Middle frontal gyrus (tissue), 1 donor: ENCODE data around the gene INSM1.
"Not testable (repeated sequence)": the region's sequence is repeated elsewhere in the genome, so short reads cannot be mapped to it uniquely, and the experiment has no call there.

ENCODE experiments used
- DNase-seq: peaks from one replicate; pipeline ENCODE4 v3.0.0-alpha.2; 2015; ENCODE audit warnings: low spot score; ENCODE audit errors: extremely low spot score

The INSM1 gene, protein sequence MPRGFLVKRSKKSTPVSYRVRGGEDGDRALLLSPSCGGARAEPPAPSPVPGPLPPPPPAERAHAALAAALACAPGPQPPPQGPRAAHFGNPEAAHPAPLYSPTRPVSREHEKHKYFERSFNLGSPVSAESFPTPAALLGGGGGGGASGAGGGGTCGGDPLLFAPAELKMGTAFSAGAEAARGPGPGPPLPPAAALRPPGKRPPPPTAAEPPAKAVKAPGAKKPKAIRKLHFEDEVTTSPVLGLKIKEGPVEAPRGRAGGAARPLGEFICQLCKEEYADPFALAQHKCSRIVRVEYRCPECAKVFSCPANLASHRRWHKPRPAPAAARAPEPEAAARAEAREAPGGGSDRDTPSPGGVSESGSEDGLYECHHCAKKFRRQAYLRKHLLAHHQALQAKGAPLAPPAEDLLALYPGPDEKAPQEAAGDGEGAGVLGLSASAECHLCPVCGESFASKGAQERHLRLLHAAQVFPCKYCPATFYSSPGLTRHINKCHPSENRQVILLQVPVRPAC

DNA sequence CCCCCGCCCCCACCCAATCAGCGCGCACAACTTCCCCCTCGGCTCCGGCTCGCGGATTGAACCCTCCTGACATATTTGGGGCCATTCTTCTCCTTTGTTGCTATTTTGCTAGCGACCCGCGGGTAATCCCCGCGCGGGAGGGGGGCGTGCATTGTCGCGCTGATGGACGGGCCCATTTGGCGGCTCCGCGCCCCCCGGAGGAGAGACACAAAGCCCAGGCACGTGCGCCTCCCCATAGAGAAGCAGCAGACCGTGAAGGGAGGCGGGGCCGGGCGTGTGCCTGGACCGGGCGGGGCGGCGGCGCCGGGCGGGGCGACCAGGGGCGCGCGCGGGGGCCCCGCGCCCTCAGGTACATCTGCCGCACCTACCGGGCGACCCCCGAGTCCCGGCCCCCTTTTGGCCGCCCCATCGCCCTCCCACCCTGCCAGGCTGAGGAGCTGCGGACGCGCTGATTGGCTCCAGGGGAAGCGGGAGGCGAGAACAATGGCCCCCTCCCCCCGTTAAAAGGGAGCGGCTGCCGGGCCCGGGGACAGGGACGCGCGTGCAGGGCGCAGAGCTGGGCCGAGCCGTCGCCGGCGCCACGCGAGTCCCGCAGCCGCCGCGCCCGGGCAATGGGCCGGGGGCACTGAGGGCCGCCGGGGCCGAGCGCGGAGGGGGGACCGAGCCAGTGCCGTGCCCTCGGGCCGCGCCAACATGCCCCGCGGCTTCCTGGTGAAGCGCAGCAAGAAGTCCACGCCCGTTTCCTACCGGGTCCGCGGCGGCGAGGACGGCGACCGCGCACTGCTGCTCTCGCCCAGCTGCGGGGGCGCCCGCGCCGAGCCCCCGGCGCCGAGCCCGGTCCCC is at the start of gene INSM1:
Gene INSM1 (plus strand): TSS at position 530 of the 843 bp plus-strand sequence. CDS start 164 bp downstream, at position 694.
- DNase-seq = no peak

DNA sequence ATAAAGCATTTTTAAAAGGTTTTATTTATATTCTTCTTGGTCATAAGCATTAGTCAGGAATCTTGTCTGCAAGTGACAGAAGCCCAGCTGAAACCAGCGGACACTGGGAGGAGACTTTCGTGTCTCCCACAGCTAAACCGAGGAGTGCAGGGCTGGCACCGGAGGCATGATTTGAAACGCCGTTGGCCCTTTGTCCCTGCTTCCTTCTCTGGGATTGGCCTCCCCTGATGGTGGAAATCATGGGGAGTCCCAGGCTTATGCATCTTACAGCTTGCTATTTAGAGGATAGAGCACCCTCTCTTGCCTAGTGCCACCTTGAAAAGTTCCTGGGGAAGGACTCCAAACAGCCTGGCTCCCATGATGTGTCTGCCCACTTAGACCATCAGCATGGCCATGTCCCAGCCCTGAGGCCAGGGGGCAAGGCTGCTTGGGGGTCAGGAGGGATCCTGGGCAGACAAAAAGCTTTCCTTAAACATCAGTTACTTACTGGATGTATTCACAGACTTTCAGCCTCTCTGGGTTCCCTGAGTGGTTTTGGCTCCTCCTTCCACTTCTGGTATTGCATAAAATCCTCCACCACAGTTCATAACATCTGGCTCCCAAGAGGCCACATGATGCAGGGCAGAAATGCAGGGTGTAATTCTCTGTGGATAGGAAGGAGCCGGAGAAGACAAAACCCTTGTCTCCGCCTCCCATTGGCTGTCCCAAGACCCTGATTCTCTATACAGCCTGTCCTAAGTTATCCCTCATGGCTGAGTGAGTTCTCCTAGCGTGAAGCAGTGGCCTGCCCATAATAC is 49.3 kb upstream of the INSM1 start:
- DNase-seq = no peak

DNA sequence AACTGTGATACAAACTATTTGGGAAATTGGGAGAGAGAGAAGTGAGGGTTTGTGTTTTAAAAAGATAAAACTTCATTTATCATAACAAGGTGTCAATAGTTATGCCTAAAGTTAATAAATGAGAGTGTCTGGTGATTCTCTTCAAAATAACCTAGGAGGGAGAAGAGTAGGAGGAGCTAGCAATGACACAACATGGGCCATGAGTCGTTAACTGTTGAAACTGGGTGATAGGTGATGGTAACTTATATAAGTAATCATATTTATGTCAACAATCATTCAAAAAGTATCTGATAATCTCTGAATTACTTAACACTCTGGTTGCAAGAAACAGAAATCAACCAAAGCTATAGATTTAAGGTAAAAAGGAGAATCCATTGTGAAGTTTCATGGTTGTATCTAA is 46.8 kb upstream of the INSM1 start:
- no peak for DNase-seq

DNA sequence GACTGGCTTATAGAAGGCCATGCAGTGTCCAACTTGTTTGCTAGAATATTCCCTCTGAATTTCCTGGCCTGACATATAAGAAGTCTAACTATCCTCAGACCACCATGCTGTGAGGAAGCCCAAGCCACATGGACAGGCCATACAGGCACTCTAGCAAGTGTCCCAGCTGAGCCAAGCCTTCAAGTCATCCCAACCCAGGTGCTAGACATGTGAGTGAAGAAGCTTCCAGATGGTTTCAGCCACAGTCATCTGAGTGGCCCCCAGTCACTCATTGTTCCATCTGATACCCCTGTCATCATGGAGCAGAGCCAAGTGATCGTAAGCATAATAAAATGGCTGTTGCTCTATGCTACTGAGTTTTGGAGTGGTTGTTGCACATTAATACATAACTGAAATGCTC is 46.0 kb upstream of the INSM1 start:
- DNase-seq = no peak

DNA sequence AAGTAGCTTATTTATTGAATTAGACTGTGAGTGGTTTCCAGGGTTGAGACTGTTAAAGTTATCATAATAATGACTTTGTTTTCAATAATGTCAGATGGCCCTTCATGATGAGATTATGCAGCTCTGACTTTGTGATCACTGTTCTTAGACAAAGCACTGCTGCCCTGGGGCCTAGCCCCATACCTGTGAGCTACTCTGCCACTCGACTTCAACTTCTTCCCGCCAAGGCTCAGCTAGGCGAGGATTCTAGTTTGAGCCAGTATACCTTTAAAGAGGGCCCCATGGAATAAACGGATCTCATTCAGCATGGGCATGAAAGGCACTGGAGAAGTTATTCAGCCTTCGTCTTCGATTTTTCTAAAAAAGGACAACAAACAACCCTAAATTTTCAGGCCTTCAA is 45.0 kb upstream of the INSM1 start:
- DNase-seq = no peak

DNA sequence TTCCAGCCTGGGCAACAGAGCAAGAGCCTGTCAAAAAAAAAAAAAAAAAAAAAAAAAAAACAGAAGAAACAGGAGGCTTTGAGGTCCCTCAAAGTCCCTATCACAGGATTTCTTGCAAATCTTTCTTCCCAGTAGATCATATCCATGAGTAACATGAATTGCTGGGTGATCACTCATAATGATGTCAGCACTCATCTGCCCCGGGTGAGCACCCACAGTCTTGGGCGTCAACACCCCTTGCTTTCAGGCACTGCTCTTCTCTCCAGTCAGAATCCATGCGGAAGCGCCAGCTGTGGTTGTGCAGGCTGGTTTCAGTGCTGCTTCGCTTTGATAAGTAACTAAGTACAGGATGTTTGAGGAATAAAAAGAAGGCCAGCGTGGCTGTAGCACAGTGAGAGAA is 40.2 kb upstream of the INSM1 start:
- DNase-seq = no peak

DNA sequence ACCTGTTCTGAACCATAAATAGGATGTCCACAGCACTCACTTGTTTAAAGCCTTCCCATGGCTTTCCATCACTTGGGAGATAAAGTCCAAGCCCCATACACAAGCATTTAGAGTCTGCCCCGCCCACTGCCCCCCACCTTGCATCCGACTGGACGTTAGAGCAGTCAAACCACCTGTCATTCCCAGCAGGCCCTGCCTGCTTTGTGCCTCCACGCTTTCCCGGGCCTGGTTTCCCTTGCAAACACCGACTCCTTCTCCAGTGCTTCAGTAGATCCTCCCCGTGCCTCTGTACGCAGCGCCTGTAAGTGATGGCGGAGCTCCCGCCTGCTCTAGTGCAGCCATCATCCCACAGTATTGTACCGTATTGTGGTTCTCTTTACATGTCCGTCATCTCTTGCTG is 38.3 kb upstream of the INSM1 start:
- DNase-seq = no peak

DNA sequence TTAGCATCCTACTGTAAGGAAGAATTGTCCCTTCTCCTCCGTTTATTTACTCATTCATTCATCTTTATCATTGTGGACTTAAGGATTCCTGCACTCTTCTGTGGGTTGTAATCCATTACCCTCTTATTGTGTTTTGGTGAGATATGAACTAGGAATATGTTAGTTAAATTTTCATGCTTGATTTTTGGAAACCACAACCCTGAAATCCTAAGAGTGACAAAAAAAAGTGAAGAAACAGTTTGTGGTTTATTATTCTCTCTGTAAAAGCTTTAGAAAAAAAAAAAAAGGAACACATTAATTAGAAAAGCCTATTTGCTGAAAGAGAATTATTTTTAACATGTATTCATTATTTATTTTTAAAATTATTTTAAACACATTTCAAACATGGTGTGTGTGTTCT is 36.7 kb upstream of the INSM1 start:
- DNase-seq = no peak

DNA sequence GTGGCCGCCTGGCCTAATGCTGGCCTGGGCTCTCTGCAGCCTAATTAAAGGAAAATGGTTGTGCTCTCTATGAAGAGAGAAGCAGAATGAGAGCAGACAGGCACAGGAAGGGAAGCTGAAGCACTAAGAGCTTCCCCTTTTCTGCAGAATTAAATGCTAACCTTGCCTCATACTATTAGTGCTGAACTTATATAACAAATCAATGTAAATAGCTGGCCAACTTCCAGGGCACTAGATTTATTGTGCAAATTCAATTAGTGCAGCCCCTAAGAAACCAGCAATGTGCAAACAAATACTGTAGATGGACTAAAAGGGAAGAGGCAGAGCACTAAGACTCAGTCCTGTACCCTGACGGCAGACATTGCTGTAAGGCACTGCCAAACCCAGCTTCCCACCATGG is 36.1 kb upstream of the INSM1 start:
- DNase-seq = no peak

DNA sequence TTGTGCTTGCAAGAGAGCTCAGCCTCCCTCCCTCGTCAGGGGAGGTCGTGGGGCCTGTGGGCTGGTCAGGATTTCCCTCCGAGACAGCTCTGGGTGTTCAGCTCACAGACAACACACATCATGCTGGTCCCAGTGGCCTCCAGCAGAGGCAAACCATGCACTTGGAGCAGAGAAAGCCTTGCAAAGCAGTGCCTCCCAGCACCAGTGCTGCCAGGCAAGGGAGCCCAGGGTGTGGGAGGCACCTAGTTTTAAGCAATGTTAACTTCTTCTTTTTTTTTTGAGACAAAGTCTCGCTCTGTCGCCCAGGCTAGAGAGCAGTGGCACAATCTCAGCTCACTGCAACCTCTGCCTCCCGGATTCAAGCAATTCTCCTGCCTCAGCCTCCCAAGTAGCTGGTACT is 34.0 kb upstream of the INSM1 start:
- no peak for DNase-seq

DNA sequence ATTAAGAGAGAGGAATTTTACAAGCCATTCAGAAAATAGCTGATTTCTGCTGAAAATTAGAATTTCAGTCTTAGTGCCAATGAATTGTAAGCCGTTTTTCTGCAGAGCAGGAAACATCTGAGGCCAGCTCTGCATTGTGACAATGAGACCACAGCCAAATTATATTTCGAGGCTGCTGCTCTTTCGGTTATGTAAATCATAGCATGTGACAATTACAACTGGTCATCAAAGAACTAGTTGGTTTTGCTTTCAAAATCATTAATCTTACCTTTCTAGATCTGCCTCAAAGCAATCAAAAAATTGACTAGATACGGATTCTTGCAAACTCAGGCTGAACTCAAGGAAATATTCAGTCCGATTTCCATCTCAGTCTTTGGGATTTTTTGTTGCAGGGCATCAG is 33.4 kb upstream of the INSM1 start:
- no peak for DNase-seq

DNA sequence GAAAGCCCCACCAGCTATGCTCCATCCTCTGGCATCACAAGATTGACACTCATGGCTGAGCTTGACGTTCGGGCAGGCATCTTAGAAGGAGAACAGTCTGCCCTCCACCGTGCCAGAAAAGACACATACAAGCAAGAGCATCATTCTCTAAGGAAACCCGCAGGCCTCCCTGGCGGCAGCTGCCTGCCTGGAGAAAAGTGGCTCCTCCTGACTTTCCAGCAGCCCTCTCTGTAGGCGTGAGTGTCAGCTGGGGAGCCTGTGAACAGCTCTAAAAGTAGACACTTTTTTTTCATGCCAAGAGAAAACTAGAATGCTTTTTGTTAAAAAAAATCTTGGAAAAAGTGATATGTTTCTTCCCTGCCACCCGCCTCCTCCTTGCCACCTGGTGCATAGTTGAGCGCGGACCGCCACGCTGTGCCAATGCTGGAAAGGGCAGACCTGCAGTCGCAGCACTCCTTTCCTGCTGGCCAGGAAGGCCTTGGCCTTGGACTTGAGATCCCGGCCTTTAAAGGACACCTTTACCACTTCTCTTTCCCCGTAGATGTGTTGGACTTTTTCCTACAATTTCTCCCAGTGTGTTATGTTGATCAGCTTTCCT is 29.7 kb upstream of the INSM1 start:
- DNase-seq = peak; percentile 54

DNA sequence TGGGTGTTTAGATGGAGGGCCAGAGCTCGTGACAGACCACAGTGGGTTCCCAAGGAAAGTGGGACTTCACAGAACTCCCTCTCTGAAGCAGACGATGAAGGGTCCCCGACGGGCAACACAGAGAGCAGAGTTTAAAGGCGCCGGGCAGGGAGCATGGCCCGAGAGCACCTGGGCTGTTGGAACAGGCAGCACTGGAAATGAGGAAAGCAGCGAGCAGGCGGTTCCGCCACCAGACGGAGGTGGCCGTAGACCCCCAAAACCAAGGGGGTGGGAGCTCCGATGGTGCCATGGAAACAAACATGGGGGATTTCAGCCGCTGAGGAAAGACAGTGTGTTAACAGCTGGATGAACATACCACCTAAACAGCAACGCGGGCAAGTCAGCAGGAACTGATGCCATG is 27.5 kb upstream of the INSM1 start:
- DNase-seq = no peak

DNA sequence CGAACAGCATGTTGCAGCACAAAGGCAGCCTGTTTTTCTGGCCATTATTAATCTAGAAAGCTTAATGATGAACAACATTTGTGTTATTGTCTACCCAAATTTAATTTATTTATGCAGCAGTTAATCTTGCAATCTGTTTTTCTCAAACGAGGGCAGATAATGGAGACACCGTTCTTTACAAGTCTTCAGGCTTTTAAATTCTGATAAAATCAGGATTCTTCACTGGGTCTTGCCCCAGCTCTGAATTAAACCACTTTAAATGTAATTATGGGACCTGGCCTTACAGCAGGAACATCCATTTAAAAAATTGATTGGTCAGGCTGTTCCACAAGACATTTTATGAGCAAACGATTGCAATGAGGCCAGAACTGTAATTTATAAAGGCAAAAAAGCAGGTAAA is 26.5 kb upstream of the INSM1 start:
- no peak for DNase-seq

DNA sequence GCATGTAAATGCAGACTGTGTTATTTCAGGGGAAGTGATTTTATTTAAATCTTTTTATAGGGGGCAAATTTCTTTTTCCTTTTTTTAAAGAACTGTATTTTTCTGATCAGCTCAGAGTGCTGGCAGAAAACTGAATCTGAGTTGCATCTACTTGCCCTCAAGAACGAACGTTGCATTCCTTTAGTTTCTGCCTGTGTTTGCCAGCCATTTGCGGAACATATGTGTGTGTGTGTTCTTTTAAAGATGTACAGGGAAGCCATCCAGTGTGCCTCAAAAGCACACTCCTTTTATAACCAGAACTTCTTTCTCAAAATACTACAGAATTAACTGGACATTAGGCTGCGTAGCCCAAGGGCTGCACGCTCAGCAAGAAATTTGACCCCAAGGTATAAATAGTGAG is 25.8 kb upstream of the INSM1 start:
- DNase-seq = no peak

DNA sequence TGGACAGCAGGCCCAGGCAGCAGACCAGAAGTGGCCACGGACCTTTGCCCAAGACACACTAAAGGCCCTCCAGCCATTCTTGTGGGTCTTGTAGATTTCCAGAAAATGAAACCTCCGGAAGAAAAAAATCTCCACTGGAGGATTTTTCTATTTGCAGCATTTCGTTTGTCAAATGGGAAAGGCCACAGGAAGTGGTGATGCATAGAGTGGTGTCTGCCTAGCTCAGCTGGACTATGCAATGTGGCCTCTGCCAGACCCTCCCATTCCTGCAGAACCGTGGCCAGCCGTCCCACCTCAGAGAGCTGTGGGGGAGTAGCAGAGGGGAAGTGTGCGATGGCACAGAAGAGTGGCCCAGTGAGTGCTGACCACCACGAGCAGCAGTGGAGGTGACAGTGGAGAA is 24.0 kb upstream of the INSM1 start:
- no peak for DNase-seq

DNA sequence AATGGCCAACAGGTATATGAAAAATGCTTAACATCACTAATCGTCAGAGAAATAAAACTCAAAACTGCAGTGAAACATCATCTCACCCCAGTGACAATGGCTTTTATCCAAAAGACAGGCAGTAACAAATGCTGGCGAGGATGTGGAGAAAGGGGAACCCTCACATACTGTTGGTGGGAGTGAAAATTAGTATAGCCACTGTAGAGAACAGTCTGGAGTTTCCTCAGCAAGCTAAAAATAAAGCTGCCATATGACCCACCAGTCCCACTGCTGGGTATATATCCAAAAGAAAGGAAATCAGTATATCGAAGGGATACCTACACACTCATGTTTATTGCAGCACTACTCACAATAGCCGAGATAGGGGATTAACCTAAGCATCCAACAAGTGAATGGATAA is 23.4 kb upstream of the INSM1 start:
- DNase-seq = no peak

DNA sequence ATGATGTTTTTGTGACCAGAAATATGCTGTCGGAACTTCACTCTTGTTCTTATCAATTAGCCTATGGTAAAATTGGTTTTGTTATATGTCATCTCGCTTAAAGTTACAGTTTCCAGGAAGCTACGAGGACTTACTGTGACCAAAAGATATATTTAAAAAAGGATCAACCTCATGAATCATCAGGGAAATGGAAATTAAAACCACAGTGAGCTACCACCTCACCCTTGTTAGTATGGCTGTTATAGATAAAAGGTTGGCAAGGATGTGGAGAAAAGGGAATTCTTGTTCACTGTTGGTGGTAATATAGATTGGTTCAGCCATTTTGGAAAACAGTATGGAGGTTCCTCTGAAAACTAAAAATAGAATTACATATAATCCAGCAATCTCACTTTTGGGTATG is 14.3 kb upstream of the INSM1 start:
- DNase-seq = no peak

DNA sequence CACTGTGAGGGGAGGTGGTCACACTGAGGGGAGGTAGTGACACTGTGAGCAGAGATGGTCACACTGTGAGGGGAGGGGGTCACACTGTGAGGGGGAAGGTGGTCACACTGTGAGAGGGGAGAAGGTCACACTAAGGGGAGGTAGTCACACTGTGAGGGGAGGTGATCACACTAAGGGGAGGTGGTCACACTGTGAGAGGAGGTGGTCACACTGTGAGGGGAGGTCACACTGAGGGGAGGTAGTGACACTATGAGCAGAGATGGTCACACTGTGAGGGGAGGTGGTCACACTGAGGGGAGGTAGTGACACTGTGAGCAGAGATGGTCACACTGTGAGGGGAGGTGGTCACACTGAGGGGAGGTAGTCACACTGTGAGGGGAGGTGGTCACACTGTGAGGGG is 12.4 kb upstream of the INSM1 start:
- DNase-seq = not testable (repeated sequence)

DNA sequence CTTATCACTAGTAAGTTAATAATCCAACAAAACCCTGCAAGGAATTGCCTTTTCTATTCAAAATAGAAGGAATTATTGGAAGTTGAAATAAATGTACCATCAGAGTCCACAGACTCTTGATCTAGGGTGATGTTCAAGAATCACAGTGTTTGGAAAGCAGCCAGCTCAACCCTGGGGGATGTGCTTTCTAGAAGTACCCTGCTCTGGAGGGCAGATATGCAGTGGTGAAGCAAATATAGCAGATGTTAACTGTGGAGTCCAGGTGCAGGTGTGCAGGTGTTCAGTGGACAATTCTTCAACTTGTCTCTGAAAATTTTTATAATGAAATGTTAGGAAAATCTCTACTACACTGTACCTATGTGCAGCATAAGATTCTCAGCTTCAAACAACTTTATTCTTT is 9.1 kb upstream of the INSM1 start:
- no peak for DNase-seq

DNA sequence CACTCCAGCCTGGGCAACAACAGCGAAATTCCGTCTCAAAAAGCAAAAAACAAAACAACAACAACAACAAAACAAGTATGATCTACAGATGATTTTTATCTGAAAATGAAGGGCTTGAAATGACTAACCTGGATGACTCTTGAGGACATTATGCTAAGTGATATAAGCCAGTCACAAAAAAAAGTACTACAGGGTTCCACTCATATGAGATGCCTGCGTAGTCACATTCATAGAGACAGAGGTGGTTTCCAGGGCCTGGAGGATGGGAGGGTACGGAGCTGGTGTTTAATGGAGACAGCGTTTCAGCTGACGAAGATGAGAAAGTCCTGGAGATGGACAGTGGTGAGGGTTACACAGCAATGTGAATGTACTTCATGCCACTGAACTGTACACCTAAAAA is 8.3 kb upstream of the INSM1 start:
- no peak for DNase-seq
